ENCODE measurements around the gene GART.
"Not testable (repeated sequence)": the region's sequence is repeated elsewhere in the genome, so short reads cannot be mapped to it uniquely, and the experiment has no call there.

Gene GART

DNA sequence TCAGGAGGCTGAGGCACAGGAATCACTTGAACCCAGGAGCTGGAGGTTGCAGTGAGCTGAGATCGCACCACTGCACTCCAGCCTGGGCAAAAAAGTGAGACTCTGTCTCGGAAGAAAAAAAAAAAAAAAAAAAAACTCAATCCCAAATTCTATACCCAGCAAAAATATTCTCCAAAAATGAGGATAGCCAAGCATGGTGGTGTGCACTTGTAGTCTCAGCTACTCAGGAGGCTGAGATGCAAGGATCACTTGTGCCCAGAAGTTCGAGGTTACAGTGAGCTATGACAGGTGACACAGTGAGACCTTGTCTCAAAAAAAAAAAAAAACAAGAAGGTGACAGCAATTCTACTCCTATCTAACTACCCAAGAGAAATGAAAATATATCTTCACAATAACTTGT lies 68.6 kb downstream of the GART start:
- DNase-seq = no peak

DNA sequence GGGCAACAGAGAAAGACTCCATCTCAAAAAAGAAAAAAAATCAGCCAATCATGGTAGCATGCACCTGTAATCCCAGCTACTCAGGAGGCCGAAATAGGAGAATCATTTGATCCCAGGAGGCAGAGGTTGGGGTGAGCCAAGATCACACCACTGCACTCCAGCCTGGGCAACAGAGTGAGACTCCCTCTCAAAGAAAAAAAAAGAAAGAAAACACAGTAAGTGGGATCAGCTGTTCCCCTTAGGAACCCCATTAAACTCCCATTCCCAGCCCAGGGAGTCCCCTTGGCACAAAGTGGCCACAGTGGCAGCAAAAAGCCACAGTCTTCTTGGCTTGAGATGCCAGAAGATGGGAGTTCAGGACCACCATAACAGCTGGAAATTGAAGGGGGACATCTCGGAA lies 71.2 kb downstream of the GART start:
- no peak for DNase-seq

DNA sequence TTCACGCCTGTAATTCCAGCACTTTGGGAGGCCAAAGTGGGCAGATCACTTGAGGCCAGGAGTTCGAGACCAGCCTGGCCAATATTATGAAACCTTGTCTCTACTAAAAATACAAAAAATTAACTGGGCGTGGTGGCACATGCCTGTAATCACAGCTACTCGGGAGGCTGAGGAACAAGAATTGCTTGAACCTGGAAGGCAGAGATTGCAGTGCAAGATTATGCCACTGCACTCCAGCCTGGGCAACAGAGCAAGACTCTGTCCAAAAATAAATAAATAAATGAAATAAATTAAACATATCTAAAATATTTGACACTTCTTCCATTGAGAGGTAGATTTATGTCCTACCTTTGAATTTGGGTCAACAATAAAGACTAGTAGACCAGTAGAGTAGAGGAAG lies 72.7 kb downstream of the GART start:
- not testable (repeated sequence) for DNase-seq

DNA sequence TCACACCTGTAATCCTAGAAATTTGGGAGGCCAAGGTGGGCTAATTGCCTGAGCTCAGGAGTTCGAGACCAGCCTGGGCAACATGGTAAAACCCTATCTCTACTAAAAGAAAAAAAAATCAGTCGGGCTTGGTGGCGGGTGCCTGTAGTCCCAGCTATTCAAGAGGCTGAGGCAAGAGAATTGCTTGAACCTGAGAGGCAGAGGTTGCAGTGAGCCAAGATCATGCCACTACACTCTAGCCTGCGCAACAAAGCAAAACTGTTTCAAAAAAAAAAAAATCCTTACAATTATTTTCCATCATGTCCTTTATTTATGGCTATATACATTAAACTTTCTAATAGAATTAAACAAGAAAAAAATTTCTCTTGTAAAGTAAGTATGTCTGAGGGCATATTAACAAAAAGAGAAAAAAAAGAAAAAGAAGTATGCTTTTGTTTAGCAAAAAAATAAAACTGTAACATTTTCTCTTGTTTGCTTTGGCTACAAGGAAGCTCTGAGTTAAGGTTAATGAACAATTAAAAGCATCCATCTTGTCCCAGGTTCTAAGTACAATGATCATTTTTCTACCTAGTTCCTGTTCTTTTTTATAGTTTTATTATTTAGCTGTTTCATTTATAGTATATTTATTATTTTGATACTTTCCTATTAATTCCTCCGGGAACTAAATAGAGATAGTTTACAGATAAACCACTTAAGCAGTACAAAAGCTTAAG lies 80.2 kb downstream of the GART start:
- DNase-seq = no peak

DNA sequence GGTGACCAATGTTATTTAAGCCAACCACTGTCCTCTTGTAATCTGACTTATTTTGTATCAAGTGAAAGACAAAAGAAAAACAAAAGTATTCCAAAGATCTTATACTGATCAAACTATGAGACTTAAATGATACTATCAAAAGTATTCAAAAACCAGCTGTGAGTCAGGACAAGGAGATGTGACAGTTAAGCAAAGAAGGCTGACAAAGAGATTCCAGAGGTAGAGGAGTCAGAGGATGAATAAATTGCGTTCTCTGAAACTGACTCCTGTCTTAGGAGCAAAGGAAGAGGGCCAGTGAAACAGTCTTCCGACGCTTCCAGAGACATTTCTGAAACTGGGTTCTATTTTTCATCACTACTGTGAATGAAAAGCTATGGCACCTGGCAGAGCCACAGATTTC lies 83.1 kb downstream of the GART start:
- no peak for DNase-seq

DNA sequence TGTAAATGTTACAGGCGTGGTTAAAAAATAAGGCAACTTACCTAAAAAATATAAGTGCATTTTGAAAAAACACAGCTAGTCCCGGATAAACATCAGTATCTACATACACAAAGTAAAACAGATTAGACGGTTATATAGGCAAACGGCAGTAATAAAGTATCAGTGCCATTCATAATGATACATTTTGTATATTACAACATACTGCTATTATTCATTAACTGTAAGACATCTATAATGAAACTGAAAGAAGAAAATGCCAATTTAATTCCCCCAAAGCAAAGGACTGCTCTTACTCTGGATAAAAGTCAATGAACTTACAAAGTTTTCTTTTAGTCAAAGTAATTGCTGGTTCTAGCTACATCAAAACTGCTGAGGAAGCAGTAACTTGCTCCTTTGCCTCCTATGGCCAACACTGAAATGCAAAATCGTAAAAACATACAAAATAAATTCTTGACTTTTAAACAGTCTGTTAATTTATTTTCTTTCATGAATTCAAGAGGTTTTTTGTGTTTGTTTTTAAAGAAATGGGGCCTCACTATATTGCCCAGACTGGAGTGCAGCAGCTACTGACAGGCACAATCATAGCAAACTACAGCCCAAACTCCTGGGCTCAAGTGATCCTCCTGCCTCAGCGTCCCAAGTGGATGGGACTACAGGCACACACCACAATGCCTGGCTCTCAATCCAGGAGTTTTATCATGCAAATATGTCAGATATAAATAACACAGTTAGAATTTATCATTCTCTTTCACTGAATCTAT lies 86.1 kb downstream of the GART start:
- DNase-seq = no peak

All from hypothalamus (tissue), 51 donors.